DOHH2 (cell line): Measurements from ENCODE around the gene HECW1.

Source experiments
- CTCF ChIP-seq: fragments of 200-600 bp; sonication (generic); IDR thresholded peaks from one replicate; pipeline ENCODE4 v1.5.1; 2014; ENCODE audit warnings: antibody characterized with exemption, mild to moderate bottlenecking, low read depth, low read length; ENCODE audit not compliant: poor library complexity, severe bottlenecking
- EZH2phosphoT487 ChIP-seq: fragments of 200-600 bp; sonication (generic); IDR thresholded peaks from 2 replicates; pipeline ENCODE4 v1.6.1; 2017; ENCODE audit warnings: borderline replicate concordance, mild to moderate bottlenecking, antibody characterized with exemption, low read length, moderate library complexity, mixed read lengths

DNA sequence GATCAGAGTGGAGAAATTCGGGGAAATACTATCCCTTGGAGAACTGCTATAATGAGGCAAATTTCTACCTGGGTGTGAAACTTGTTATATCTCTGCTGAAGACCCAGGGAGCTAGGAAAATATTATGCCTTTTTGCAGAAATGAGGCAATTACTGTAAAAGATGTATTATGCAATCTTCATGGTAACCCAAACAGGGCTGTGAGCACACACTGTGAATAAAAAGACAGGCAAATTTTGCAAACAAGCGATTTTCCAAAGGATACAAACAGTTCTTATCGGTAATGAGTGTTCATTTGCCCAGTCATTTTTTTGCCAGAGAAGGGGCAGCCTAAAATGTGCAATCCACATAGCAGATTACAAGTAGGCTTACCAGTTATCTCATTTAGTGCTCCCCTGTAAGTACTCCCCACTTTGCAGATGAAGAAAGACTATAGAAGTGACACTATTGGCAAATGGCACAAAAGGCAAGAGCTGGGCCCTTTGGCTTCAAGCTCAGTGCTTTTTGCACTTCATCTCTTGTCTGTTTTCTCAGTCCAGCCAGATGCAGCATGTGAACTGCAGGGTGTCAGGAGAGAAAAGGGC is 205.8 kb downstream of the HECW1 start:
- no peak for TF ChIP-seq CTCF
- no peak for TF ChIP-seq EZH2phosphoT487
